ENCODE results near the gene CNTN4. TPM values are rescaled to one million over a fixed set of nuclear protein-coding genes. Genes with fewer than 3 reads are reported as not detected.

Gene CNTN4
- total RNA-seq, 1 experiment from 2014 or later, result not detected

DNA sequence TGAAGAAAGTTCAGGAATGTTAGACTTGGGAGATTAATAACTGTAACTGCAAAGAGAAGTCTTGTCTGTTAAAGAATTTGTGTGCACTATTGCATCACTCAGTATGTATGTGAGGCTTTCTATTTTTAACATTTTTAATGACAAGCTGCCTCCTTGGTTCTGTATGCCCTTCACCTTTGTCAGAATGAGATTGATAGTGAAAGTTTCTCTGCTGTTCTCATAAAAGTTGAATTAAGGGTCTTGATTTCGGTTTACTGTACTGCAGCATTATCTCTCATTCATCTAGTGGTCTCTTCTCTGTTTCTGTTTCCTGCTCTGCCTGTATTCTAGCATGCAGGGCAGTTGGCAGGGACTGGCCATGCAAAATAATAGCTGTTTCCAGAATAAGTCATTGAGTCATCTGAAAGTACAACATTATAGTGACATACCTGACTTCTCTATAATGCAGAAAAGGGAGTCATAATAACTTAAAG is 556.6 kb downstream of the CNTN4 start:
- ChIA-PET CTCF (no interaction called here), POLR2A (no interaction called here)
- ATAC-seq (no peak), DNase-seq (ENCODE audit: low spot score) (no peak)
- Mint-ChIP-seq H3K4me3 (no peak overlapping the region), H3K9me3 (peaks cover 83% of the 10 kb centered on the region), H3K27ac (no peak overlapping the region), H3K27me3 (ENCODE audit: low read depth) (peaks cover 7% of the 10 kb centered on the region), H3K36me3 (peaks cover 71% of the 10 kb centered on the region), H3K4me1 (no peaks in the 10 kb centered on the region)
- TF ChIP-seq, protein P1, sequence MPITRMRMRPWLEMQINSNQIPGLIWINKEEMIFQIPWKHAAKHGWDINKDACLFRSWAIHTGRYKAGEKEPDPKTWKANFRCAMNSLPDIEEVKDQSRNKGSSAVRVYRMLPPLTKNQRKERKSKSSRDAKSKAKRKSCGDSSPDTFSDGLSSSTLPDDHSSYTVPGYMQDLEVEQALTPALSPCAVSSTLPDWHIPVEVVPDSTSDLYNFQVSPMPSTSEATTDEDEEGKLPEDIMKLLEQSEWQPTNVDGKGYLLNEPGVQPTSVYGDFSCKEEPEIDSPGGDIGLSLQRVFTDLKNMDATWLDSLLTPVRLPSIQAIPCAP (CRISPR knock-in tag; IDR thresholded peaks at IDR 0.05), result no peak
- TF ChIP-seq ELF4 (CRISPR knock-in tag; IDR thresholded peaks at IDR 0.05; ENCODE audit: low read depth) (no peak), FOXK1 (CRISPR knock-in tag; IDR thresholded peaks at IDR 0.05) (no peak), GRHL2 (CRISPR knock-in tag; IDR thresholded peaks at IDR 0.05; ENCODE audit: insufficient replicate concordance, severe bottlenecking) (no peak), MAX (CRISPR knock-in tag; IDR thresholded peaks at IDR 0.05) (no peak)

- DNase-seq (ENCODE audit: low spot score), result no peak
- H3K27ac Mint-ChIP-seq, result no peak overlapping the region
Observed at GRCh38 chr3:2656806-2657777, 558.4 kb downstream of the CNTN4 start.

More at GRCh38 chr3:2656806-2657777, 558.4 kb downstream of the CNTN4 start:
- Mint-ChIP-seq H3K36me3 (peaks cover 74% of the 10 kb centered on the region), H3K4me1 (no peaks in the 10 kb centered on the region), H3K9me3 (peaks cover 84% of the 10 kb centered on the region), H3K4me3 (no peak overlapping the region), H3K27me3 (ENCODE audit: low read depth) (peaks cover 6% of the 10 kb centered on the region)
- no peak for ATAC-seq
- CTCF ChIA-PET, result no interaction called here
- no peak for TF ChIP-seq ATF6 (CRISPR knock-in tag; IDR thresholded peaks at IDR 0.05)
- no peak for TF ChIP-seq SMAD4 (CRISPR knock-in tag; IDR thresholded peaks at IDR 0.05)
- no peak for TF ChIP-seq ZBTB43 (CRISPR knock-in tag; IDR thresholded peaks at IDR 0.05)
- no peak for TF ChIP-seq NFYB (CRISPR knock-in tag; conservative IDR thresholded peaks at IDR 0.05; ENCODE audit: low read depth)
- TF ChIP-seq ZNF512 (CRISPR knock-in tag; IDR thresholded peaks at IDR 0.05; ENCODE audit: borderline replicate concordance), result no peak
- TF ChIP-seq, protein P2, sequence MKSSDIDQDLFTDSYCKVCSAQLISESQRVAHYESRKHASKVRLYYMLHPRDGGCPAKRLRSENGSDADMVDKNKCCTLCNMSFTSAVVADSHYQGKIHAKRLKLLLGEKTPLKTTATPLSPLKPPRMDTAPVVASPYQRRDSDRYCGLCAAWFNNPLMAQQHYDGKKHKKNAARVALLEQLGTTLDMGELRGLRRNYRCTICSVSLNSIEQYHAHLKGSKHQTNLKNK (CRISPR knock-in tag; IDR thresholded peaks at IDR 0.05), result no peak
- no peak for TF ChIP-seq NFATC4 (CRISPR knock-in tag; IDR thresholded peaks at IDR 0.05)
- no peak for TF ChIP-seq MYBL2 (CRISPR knock-in tag; IDR thresholded peaks at IDR 0.05)
- no peak for TF ChIP-seq SMAD3 (CRISPR knock-in tag; IDR thresholded peaks at IDR 0.05; ENCODE audit: borderline replicate concordance)
- TF ChIP-seq MAX (CRISPR knock-in tag; IDR thresholded peaks at IDR 0.05), result no peak
- TF ChIP-seq TP53 (CRISPR knock-in tag; IDR thresholded peaks at IDR 0.05), result no peak
- no peak for TF ChIP-seq FOXP1 (CRISPR knock-in tag; IDR thresholded peaks at IDR 0.05; ENCODE audit: borderline replicate concordance)
- TF ChIP-seq ATF1 (CRISPR knock-in tag; IDR thresholded peaks at IDR 0.05), result no peak
- no peak for TF ChIP-seq CBFB (CRISPR knock-in tag; IDR thresholded peaks at IDR 0.05; ENCODE audit: low read depth)
- TF ChIP-seq CDX4 (CRISPR knock-in tag; IDR thresholded peaks at IDR 0.05; ENCODE audit: borderline replicate concordance), result no peak
- TF ChIP-seq ZNF416 (CRISPR knock-in tag; IDR thresholded peaks at IDR 0.05), result no peak
- POLR2A ChIA-PET, result no interaction called here
